SK-N-MC (cell line): ENCODE measurements around the gene GABRR1.

Experiments
- EZH2 ChIP-seq: fragments of 200-600 bp; sonication (generic); IDR thresholded peaks from one replicate; pipeline ENCODE4 v1.6.1; 2017; ENCODE audit warnings: antibody characterized with exemption
- FOXP2 ChIP-seq: optimal IDR thresholded peaks from 2 replicates; pipeline ENCODE3; 2011; ENCODE audit warnings: mild to moderate bottlenecking, moderate library complexity; ENCODE audit not compliant: insufficient read depth; ENCODE audit errors: extremely low read length, control extremely low read depth
- POLR2AphosphoS5 ChIP-seq: IDR thresholded peaks from 2 replicates; pipeline ENCODE4 v1.6.1; 2012; ENCODE audit warnings: mild to moderate bottlenecking, low read depth, low read length, borderline replicate concordance

DNA sequence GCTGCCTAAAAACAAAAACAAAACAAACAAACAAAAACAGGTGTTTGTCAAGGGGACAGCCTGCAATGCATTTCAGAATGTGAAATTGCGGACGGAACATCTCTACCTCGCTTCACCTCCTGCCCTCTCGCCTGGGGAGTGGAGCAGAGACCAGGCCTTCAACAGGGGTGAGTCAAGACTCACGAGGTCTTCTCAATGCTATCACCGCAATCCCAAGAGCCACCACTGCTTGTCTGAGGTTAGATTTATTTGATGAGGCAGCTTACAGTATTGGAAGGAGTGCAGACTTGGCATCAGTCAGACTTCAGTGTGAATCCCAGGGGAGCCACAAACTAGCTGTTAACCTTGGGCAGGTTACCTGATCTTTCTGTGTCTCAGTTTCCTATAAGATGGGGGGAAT, 7.7 kb downstream of the GABRR1 start:
- no peak for TF ChIP-seq EZH2
- no peak for TF ChIP-seq POLR2AphosphoS5
- no peak for TF ChIP-seq FOXP2
